GM18502 (cell line): ENCODE results near the gene SYTL1.

Experiments used
- ATAC-seq: cut with Tn5 transposase; IDR thresholded peaks from one replicate; pipeline ENCODE4 v1.9.1; 2021; ENCODE audit warnings: mild to moderate bottlenecking; ENCODE audit not compliant: unreplicated experiment, poor library complexity

The SYTL1 gene, protein sequence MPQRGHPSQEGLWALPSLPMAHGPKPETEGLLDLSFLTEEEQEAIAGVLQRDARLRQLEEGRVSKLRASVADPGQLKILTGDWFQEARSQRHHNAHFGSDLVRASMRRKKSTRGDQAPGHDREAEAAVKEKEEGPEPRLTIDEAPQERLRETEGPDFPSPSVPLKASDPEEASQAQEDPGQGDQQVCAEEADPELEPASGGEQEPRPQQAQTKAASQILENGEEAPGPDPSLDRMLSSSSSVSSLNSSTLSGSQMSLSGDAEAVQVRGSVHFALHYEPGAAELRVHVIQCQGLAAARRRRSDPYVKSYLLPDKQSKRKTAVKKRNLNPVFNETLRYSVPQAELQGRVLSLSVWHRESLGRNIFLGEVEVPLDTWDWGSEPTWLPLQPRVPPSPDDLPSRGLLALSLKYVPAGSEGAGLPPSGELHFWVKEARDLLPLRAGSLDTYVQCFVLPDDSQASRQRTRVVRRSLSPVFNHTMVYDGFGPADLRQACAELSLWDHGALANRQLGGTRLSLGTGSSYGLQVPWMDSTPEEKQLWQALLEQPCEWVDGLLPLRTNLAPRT

DNA sequence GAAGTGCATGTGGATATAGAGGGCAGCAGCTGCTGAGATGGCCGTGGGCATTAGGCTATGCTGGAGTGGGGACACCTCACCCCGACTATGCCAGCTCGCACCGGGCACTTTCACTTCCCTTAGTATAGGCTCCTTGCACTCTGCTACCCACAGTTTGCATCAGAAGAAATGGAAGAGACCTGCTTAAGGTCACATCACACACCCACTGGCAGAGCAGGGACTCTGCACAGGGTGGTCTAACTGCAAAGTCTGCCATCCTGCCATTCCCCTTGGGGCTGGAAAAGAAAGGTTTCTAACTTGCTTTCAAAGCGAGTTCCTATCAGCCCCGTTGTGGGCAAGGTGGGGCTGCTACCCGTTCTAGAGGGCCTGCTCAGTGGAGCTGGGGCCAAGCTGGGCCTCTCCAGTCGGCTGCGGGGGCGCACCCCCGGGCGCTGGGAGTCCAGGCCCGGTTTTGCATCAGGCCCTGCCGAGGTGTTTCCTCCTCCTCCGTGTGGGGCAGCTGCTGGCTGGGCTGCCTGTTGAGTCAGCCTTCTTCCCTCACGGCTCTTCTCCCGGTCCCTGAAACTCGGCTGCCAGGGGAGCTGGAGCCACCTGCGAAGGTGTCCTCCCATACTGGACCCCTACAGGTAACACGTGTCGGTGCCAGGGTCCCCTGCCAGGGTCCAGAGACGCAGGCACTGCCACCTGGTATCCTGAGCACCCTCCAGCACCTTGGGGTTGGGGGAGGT lies at the start of gene SYTL1:
TSS of gene SYTL1 (plus strand) at position 498 of the 728 bp plus-strand sequence. CDS start 3,313 bp downstream, outside the sequence.
- ATAC-seq, result peak; percentile 52

DNA sequence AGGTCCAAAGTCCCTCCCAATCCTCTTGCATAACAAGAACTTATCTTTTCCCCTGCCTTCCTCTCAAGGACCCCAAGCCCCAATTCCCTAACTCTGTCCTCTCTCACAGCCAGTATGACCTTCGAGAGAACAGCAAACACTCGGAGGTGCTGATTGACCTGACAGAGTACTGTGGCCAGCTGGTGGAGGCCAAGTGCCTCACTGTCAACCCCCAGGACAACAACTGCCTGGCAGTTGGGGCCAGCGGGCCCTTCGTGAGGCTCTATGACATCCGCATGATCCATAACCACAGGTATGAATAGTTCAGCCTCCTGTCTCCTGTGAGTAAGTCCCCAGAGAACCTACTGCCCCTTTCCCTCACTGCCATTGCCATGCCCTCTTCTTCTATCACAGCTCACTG lies 49.7 kb upstream of the SYTL1 start:
- ATAC-seq, result no peak

DNA sequence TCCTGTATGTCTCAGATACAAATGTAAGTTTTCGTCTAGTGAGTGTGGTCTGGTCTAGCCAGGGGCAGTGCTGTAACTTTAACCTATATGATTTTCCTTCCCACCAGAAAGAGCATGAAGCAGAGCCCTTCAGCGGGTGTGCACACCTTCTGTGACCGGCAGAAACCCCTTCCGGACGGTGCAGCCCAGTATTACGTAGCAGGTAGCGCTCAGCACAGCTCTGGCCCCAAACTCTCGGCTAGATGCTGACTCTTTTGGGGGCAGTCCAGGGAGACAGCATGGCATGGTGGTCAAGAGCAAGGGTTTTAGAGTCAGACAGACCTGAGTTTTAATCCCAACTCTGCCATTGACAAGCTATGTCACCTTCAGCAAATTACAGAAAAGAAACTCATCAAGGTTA lies 47.9 kb upstream of the SYTL1 start:
- ATAC-seq, result no peak

DNA sequence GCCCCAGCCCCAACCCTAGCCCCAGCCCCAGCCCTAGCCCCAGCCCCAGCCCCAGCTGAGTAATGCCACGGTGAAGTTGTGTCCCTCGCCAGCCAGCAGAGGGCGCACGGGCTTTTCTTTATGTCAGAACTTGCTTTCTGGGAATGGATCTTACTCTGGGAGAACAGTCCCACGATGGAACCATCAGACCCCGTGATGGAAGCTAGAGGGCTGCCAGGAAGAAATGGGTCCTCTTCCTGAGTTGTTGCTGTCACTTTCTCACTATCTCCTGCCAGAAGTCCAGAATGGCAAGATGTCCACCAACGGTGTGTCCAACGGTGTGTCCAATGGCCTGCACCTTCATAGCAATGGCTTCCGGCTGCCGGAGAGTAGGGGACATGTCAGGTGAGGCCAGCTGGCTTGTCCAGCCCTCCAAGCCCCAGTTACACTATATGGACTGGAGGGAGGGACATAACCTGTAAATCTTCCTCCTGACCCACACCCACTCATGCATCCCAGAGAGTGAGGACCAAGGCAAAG lies 45.0 kb upstream of the SYTL1 start:
- ATAC-seq, result no peak

DNA sequence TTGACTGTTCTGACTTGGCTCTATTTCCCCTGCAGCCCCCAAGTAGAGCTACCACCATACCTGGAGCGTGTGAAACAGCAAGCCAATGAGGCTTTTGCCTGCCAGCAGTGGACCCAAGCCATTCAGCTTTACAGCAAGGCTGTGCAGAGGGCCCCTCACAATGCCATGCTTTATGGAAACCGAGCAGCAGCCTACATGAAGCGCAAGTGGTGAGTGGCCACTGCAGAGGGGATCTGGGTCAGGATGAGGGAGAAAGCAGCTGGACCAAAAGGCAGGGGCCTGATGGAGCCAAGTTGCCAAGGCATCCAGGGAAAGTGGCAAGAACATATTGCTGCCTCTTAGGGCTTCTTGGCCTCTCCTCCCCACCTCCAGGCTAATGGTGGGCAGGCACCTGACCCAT lies 43.9 kb upstream of the SYTL1 start:
- no peak for ATAC-seq

DNA sequence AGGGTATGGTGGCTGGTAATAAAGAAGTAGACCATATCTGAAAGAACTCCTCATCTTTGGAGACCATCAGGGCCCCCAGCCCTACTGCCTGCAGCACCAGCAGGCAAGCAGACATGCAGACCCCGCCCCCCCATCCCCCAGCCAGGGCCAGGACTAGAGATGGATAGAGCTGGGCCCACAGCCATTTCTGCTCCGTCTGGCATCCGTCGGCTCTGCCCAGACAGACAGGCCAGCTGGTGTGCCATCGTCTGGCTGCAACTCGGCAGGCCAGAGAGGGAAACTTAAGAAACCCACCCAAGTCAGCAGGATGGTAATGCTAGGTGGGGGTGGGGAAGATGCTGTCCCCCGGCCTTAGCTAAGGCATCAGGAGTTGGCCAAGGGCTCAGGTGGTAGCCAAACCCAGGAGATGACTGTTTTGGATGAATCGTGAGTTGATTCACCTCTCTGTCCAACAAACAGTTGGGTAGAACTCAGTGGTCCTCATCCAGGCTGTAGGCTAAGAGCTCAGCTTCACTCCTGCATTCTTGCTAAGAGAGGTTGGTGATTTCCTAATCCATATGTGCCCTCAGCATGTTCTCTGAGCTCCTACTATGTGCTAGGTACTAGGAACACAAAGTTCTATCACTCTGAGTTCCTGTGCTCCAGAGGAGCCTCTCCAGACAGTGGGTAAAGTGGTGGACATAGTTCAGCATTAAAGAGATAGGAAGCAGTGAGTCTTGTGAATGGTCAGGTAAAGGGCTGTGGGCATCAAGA lies 43.0 kb upstream of the SYTL1 start:
- no peak for ATAC-seq

DNA sequence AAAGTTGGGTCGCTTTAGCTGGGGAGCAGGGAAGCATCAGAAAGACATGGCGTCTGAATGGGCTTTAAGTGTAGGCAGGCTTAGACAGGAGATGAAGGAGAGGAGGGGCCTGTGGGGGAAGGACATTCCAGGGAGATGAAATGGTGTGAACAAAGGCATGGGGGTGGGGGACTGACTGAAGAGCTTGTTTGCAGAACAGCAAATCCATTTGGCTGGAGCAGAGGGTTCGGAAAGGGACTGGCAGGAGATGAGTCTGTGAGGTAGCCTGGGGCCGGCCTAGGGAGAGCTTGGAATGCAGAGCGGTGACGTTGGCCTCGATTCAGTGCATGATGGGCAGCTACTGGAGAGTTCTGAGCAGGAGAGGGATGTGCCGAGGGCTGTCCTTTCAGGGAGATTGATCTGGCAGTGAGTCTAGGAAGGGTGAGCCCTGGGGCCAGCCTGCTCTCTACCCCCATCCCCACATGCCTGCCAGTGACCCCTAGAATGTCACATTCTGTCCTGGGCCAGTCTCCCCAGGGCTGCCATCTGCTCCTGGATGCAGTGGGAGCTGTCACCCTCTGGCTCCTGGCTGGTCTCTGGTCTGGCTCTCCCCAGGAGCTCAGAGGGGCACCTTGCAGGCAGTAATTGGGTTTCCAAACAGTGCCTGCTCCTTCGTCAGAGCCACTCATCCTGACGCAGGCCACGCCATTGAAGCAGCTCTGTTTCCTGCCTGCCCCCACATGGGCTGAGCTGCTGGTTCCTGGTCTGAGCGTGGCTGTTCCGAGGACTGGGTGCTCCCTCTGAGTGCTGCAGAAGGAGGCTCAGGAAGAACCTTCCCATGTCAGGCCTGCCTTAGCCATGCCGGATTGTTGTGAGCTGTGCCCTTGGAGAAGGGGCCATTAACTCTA lies 42.2 kb upstream of the SYTL1 start:
- no peak for ATAC-seq

DNA sequence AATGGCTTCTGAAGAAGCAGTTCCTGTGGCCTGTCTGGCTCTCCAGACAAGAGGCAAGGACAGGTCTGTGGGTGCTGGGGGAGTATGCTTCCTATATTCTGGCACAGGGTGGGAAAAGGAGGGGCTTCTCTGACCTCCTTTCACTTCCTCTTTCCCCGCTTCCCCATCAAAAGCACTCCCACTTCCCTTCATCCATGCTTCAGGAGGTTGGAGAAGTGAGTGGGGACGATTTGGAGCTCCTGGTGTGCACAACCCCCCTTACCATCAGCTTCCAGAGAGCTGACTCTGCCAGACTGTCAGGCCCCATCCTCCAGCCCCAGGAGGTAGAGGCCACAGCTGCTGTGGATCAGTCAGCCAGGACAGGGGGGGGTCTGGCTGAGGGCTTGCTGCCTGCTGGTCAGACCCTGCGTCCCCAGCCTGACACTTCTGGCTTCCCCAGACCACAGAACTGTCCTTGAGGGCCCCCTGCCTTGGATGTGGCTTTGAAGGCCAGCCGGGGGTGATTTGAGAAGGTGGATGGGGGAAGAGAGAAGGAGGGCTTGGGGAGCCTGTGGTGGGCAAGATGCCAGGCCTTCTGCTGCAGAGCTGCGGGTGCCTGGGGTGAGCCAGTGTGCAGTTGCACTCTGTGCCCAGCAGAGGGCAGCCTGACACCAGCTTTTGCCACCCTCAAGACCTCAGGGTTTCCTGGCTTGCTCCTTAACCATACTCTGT lies 41.3 kb upstream of the SYTL1 start:
- no peak for ATAC-seq

DNA sequence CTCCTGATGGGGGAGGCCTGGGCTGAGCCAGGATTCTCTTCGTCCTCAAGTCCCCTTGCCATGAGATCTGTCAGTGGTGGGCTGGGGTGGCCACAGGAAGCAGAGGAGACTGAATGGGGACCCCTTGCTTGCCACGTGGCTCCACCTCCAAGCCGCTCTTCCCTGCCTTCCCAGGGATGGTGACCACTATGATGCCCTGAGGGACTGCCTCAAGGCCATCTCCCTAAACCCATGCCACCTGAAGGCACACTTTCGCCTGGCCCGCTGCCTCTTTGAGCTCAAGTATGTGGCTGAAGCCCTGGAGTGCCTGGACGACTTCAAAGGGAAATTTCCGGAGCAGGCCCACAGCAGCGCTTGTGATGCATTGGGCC lies 40.8 kb upstream of the SYTL1 start:
- ATAC-seq, result no peak

DNA sequence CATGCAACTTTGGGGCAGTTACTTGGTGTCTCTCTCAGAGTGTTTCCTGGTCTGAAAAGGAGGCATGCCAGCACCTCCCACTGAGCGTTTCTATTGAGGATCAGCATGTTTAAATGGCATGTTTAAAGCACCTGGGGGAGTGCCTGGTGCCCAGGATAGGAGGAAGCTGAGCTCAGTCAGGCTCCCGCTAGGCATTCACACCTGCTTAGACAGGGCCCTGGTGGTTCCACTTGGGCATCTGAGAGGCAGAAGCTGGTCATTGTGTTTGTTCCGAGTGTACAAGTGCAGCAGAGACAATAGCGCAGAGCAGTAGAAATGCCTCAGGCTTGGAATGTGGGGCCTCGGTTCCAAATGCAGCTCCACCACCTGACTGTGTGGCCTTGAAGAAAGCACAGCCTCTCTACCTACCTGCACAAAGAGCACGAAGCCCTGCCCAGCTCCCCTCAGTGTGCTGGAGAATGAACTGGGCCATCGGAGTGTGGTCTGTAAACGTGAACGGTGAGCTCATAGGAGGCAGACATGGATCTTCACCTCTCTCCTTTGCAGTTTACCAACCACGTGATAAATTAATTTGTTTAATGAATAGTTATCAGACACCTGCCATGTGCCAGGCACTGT lies 40.1 kb upstream of the SYTL1 start:
- no peak for ATAC-seq

DNA sequence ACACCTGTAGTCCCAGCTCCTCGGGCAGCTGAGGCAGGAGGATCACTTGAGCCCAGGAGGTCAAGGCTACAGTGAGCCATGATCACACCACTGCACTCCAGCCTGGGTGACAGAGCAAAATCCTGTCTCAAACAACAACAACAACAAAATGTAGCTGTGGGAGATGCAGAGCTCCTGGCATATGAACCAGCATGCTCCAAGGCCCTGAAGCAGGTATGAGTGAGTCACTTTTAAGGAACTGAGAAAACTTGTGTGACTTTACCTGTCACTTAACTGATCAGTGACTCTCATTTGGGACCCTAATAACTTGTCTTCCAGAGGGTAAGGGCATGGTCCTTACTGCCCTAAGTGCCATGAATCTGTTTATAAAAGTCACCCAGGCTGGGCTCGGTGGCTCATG lies 39.2 kb upstream of the SYTL1 start:
- ATAC-seq, result no peak

DNA sequence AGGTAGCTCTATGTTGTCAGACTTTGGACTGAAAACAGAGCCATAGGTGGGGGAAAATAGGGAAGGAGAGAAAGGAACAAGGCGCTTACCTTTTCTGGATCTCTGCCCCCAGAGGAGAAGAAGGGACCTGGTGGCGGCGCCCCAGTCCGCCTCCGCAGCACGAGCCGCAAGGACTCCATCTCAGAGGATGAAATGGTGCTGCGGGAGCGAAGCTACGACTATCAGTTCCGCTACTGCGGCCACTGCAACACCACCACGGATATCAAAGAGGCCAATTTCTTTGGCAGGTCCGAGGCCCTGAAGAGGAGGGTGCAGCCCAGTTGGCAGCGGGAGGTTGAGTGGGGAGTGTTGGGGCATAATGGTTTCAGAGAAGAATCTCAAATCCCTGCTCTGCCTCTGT lies 38.3 kb upstream of the SYTL1 start:
- no peak for ATAC-seq

DNA sequence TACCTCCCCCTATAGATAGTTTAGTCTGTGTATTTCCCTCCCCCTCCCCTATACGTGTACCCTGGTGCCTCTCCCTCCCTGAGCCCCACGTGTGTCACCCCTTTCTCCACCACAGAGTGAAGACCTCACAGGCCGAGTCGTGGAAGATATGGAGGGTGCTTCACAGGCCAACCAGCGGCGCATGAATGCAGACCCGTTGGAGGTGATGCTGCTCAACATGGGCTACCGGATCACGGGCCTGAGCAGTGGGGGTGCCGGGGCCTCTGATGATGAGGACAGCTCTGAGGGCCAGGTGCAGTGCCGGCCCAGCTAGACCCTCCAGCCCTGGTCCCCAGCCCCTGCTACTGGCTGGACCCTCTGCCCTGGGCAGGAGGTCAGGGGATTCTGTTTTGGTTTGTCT lies 35.8 kb upstream of the SYTL1 start:
- no peak for ATAC-seq

DNA sequence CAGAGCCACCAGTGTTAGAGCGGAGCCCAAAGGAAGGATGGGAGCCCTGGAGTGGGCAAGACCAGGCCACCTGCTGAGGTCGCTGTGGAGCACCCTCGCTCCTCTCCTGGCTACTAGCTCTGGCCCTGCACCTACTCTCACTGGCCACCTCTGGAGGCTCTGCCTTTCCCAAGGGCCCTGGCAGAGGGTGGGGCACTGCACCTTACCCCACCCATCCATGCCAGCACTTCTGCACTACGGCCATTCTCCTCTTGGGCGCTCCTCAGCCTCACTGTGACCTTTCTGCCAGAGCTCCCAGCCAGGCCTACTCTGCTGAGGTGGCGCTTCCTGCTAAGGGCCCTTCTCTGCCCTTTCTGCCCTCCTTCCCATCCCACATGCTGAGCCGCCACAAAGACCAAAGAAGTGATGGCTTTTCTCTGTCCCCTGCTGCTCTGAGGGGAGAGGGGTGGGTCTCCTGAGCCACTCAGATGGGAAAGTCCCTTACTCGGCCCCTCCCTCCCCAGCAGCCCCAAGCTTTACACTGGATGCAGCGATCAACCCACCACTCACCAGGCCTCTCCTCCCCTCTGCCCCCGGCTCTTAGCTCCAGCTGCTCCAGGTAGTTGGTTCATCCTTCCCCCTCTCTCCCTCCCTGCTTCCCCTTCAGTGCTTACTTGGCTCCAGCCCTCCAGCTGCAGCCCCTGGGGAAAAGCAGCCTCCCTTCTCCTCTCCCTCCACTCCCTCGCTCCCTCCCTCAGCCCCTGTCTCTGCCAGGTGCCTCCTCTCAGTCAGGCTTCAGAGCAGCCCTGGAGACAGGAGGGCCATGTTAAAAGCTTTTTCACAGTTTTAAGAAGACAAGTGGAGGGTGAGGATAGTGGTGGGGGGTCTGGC lies 34.7 kb upstream of the SYTL1 start:
- ATAC-seq, result no peak

DNA sequence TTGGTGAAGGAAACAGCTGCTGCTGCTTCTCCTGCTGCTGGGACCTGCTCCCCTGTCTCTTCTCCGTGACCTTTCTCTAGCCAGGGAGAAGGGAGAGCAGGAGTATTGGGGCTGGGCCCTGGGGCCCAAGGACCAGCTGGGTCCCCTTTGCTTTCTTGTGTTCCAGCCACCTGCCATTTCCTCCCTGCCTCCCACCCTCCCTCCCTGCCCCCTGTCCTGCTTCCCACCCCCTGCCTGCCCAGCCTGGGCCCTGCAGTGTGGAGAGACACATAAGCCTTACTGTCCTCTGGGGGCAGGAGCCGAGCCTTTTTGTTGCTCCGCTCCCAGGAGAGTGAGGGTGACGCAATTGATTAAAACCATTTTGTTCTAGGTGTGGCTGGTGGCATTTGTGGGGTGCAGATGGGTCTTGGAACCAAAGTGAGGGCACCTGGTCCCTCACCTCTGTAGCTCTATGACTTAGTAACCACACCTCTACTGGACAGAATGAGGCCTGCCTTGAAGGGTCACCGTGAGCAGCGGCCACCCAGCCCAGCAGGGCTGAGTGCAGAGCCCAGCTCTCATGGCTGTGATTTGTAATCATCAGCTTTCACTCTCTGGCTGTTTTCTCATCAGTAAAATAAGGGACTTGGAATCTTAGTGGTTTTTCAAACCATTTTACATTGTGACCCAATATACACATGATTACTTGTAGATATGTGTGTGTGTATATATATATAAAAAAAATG lies 33.8 kb upstream of the SYTL1 start:
- ATAC-seq, result no peak

DNA sequence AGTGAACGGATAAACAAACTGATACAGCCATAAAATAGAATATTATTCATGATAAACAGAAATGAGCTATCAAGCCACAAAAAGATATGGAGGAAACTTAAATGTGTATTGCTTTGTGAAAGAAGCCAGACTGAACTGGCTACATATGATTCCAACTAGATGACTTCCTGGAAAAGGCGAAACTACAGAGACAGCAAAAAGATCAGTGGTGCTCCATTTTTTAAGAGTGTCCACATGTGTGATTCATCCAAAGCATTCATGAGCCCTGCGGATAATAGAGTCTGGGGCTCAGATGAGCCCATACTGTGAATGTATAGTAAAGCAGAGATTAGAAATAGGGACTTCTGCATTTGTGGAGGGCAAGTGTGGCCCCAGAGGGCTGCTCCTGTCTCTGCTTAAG lies 27.7 kb upstream of the SYTL1 start:
- no peak for ATAC-seq

DNA sequence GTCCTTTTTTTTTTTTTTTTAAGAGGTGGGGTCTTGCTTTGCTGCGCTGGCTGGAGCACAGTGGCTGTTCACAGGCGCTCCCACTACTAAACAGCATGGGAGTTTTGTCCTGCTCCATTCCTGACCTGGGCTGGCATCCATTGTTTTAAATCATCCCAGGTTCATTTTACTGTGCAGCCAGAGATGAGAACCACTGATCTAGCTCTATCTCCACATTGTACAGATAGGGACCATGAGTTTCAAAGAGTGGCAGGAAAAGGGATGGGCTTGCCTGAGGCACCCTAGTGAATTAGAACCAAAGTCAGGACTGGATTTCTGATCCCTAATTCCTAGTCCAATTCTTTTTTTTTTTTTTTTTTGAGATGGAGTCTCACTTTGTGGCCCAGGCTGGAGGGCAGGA lies 27.1 kb upstream of the SYTL1 start:
- no peak for ATAC-seq
